ENCODE data around the gene FBXW10.
"Not testable (repeated sequence)": the region's sequence is repeated elsewhere in the genome, so short reads cannot be mapped to it uniquely, and the experiment has no call there.

Gene FBXW10
- total RNA-seq = 0 reads per million in 3 donors

- not testable (repeated sequence) for H3K4me3 ChIP-seq (ENCODE audit: insufficient read depth, low read depth, low read length, poor library complexity, severe bottlenecking); H3K9me3 ChIP-seq (ENCODE audit: control insufficient read depth, low read length); DNase-seq; H3K27me3 ChIP-seq (replicated peaks; ENCODE audit: control insufficient read depth, insufficient read depth, low read length, poor library complexity, severe bottlenecking); H3K36me3 ChIP-seq (ENCODE audit: control insufficient read depth, insufficient read depth, low read length); H3K4me1 ChIP-seq (ENCODE audit: control insufficient read depth, insufficient read depth, low read length, poor library complexity, severe bottlenecking); H3K27ac ChIP-seq (ENCODE audit: insufficient read depth, low read length, poor library complexity, severe bottlenecking)
These were observed at the start of gene FBXW10 for GRCh38 chr17:18743699-18744421. TSS of gene FBXW10 (plus strand) at chr17:18744054. CDS start at chr17:18744245, 191 bp downstream.

- H3K4me3 ChIP-seq (ENCODE audit: insufficient read depth, low read depth, low read length, poor library complexity, severe bottlenecking); H3K36me3 ChIP-seq (ENCODE audit: control insufficient read depth, insufficient read depth, low read length); H3K4me1 ChIP-seq (ENCODE audit: control insufficient read depth, insufficient read depth, low read length, poor library complexity, severe bottlenecking); H3K27me3 ChIP-seq (replicated peaks; ENCODE audit: control insufficient read depth, insufficient read depth, low read length, poor library complexity, severe bottlenecking); H3K9me3 ChIP-seq (ENCODE audit: control insufficient read depth, low read length); H3K27ac ChIP-seq (ENCODE audit: insufficient read depth, low read length, poor library complexity, severe bottlenecking); DNase-seq: not testable (repeated sequence)
These were observed 48.7 kb upstream of the FBXW10 start for GRCh38 chr17:18695143-18695542.

- H3K9me3 ChIP-seq (ENCODE audit: control insufficient read depth, low read length); H3K36me3 ChIP-seq (ENCODE audit: control insufficient read depth, insufficient read depth, low read length); H3K4me1 ChIP-seq (ENCODE audit: control insufficient read depth, insufficient read depth, low read length, poor library complexity, severe bottlenecking); DNase-seq; H3K27me3 ChIP-seq (replicated peaks; ENCODE audit: control insufficient read depth, insufficient read depth, low read length, poor library complexity, severe bottlenecking): not testable (repeated sequence)
- H3K4me3 ChIP-seq (ENCODE audit: insufficient read depth, low read depth, low read length, poor library complexity, severe bottlenecking) = peak overlapping the region; percentile 64
- H3K27ac ChIP-seq (ENCODE audit: insufficient read depth, low read length, poor library complexity, severe bottlenecking) = peak overlapping the region; percentile 37
These were observed 45.3 kb upstream of the FBXW10 start for GRCh38 chr17:18698473-18699103.

- not testable (repeated sequence) for H3K4me1 ChIP-seq (ENCODE audit: control insufficient read depth, insufficient read depth, low read length, poor library complexity, severe bottlenecking); H3K27ac ChIP-seq (ENCODE audit: insufficient read depth, low read length, poor library complexity, severe bottlenecking); H3K27me3 ChIP-seq (replicated peaks; ENCODE audit: control insufficient read depth, insufficient read depth, low read length, poor library complexity, severe bottlenecking); DNase-seq; H3K9me3 ChIP-seq (ENCODE audit: control insufficient read depth, low read length); H3K4me3 ChIP-seq (ENCODE audit: insufficient read depth, low read depth, low read length, poor library complexity, severe bottlenecking); H3K36me3 ChIP-seq (ENCODE audit: control insufficient read depth, insufficient read depth, low read length)
These were observed 37.9 kb upstream of the FBXW10 start for GRCh38 chr17:18705955-18706354.

GRCh38 chr17:18708215-18708614, 35.6 kb upstream of the FBXW10 start:
- H3K4me3 ChIP-seq (ENCODE audit: insufficient read depth, low read depth, low read length, poor library complexity, severe bottlenecking); H3K27me3 ChIP-seq (replicated peaks; ENCODE audit: control insufficient read depth, insufficient read depth, low read length, poor library complexity, severe bottlenecking); H3K4me1 ChIP-seq (ENCODE audit: control insufficient read depth, insufficient read depth, low read length, poor library complexity, severe bottlenecking); H3K9me3 ChIP-seq (ENCODE audit: control insufficient read depth, low read length); H3K27ac ChIP-seq (ENCODE audit: insufficient read depth, low read length, poor library complexity, severe bottlenecking); H3K36me3 ChIP-seq (ENCODE audit: control insufficient read depth, insufficient read depth, low read length); DNase-seq: not testable (repeated sequence)

- not testable (repeated sequence) for H3K27me3 ChIP-seq (replicated peaks; ENCODE audit: control insufficient read depth, insufficient read depth, low read length, poor library complexity, severe bottlenecking); H3K9me3 ChIP-seq (ENCODE audit: control insufficient read depth, low read length); H3K36me3 ChIP-seq (ENCODE audit: control insufficient read depth, insufficient read depth, low read length); H3K4me1 ChIP-seq (ENCODE audit: control insufficient read depth, insufficient read depth, low read length, poor library complexity, severe bottlenecking); H3K4me3 ChIP-seq (ENCODE audit: insufficient read depth, low read depth, low read length, poor library complexity, severe bottlenecking); H3K27ac ChIP-seq (ENCODE audit: insufficient read depth, low read length, poor library complexity, severe bottlenecking)
- DNase-seq = peak; percentile 21 to 39 (median 28)
These were observed 31.4 kb upstream of the FBXW10 start for GRCh38 chr17:18712354-18712999.

GRCh38 chr17:18718643-18719427, 25.0 kb upstream of the FBXW10 start:
- not testable (repeated sequence) for H3K4me1 ChIP-seq (ENCODE audit: control insufficient read depth, insufficient read depth, low read length, poor library complexity, severe bottlenecking); H3K27me3 ChIP-seq (replicated peaks; ENCODE audit: control insufficient read depth, insufficient read depth, low read length, poor library complexity, severe bottlenecking); H3K27ac ChIP-seq (ENCODE audit: insufficient read depth, low read length, poor library complexity, severe bottlenecking); H3K9me3 ChIP-seq (ENCODE audit: control insufficient read depth, low read length); H3K36me3 ChIP-seq (ENCODE audit: control insufficient read depth, insufficient read depth, low read length); H3K4me3 ChIP-seq (ENCODE audit: insufficient read depth, low read depth, low read length, poor library complexity, severe bottlenecking); DNase-seq

- not testable (repeated sequence) for H3K36me3 ChIP-seq (ENCODE audit: control insufficient read depth, insufficient read depth, low read length); DNase-seq; H3K27me3 ChIP-seq (replicated peaks; ENCODE audit: control insufficient read depth, insufficient read depth, low read length, poor library complexity, severe bottlenecking); H3K4me3 ChIP-seq (ENCODE audit: insufficient read depth, low read depth, low read length, poor library complexity, severe bottlenecking); H3K27ac ChIP-seq (ENCODE audit: insufficient read depth, low read length, poor library complexity, severe bottlenecking); H3K4me1 ChIP-seq (ENCODE audit: control insufficient read depth, insufficient read depth, low read length, poor library complexity, severe bottlenecking); H3K9me3 ChIP-seq (ENCODE audit: control insufficient read depth, low read length)
These were observed 24.3 kb upstream of the FBXW10 start for GRCh38 chr17:18719428-18720110.

GRCh38 chr17:18721775-18722547, 21.9 kb upstream of the FBXW10 start:
- not testable (repeated sequence) for H3K4me3 ChIP-seq (ENCODE audit: insufficient read depth, low read depth, low read length, poor library complexity, severe bottlenecking); H3K36me3 ChIP-seq (ENCODE audit: control insufficient read depth, insufficient read depth, low read length); DNase-seq; H3K27me3 ChIP-seq (replicated peaks; ENCODE audit: control insufficient read depth, insufficient read depth, low read length, poor library complexity, severe bottlenecking); H3K9me3 ChIP-seq (ENCODE audit: control insufficient read depth, low read length); H3K27ac ChIP-seq (ENCODE audit: insufficient read depth, low read length, poor library complexity, severe bottlenecking); H3K4me1 ChIP-seq (ENCODE audit: control insufficient read depth, insufficient read depth, low read length, poor library complexity, severe bottlenecking)

All from effector memory CD4-positive, alpha-beta T cell (primary cell).